GM12878 (cell line): ENCODE results near the gene DDX52. TPM values are rescaled to one million over a fixed set of nuclear protein-coding genes. Genes with fewer than 3 reads are reported as not detected.

Source experiments
- ATAC-seq: fragments of 200-7000 bp; cut with Tn5 transposase; 3 replicates; pipeline ENCODE4 v1.9.1; 2020; ENCODE audit warnings: mild to moderate bottlenecking, moderate library complexity
- BruUV-seq: library from RNA; stranded (reverse); fragments of 400-500 nt; replicated peaks from 2 replicates; lab custom pipeline; 2021; lab: Mats Ljungman, UMichigan
- CTCF ChIA-PET: fragments of 300-600 bp; sonication (Branson Sonifier 250); formaldehyde crosslinking; extraction: SDS; loops from one replicate; lab custom pipeline; 2021; ENCODE audit warnings: inconsistent platforms; lab: Yijun Ruan, JAX
- POLR2A ChIA-PET: fragments of 350-600 bp; formaldehyde crosslinking; extraction: SDS; loops from one replicate; lab custom pipeline; 2021; ENCODE audit warnings: inconsistent platforms; lab: Charles Lee
- RAD21 ChIA-PET: fragments of 300-600 bp; sonication (Branson Sonifier 250); formaldehyde crosslinking; loops from one replicate; lab custom pipeline; 2023; ENCODE audit warnings: antibody characterized with exemption; ENCODE audit not compliant: unreplicated experiment; lab: Charles Lee
- SMC1A ChIA-PET: fragments of 300-600 bp; sonication (Branson Sonifier 250); formaldehyde crosslinking; loops from one replicate; lab custom pipeline; 2023; ENCODE audit not compliant: unreplicated experiment, uncharacterized antibody; lab: Charles Lee
- DNase-seq: peaks from one replicate; pipeline ENCODE4 v3.0.0-alpha.2; 2011; ENCODE audit warnings: low read depth, low spot score
- FAIRE-seq: peaks from 3 replicates; lab custom pipeline; 2011; peaks lifted over from hg19 to GRCh38; lab: Jason Lieb, UNC
- H2AFZ ChIP-seq: 2 replicates; pipeline ENCODE4 v1.6.0; 2011; ENCODE audit warnings: low read depth, low read length, control low read depth; ENCODE audit not compliant: control insufficient read depth
- H3K27ac ChIP-seq: 2 replicates; pipeline ENCODE4 v1.5.1; 2011; ENCODE audit warnings: control low read depth; ENCODE audit not compliant: control insufficient read depth, insufficient read depth
- H3K27me3 ChIP-seq, 2 experiments: replicated peaks in 1 of 2; 2 replicates each; pipeline versions ENCODE4 v1.6.0 to v1.6.1; 2011; ENCODE audit warnings: low read length in 1 of 2; ENCODE audit not compliant: control insufficient read depth in 2 of 2, insufficient read depth in 2 of 2
- H3K36me3 ChIP-seq, 2 experiments: 2 replicates each; pipeline ENCODE4 v1.5.1; 2011; ENCODE audit warnings: low read length in 1 of 2; ENCODE audit not compliant: control insufficient read depth in 2 of 2, insufficient read depth in 2 of 2
- H3K4me1 ChIP-seq: 2 replicates; pipeline ENCODE4 v1.6.1; 2011; ENCODE audit warnings: mild to moderate bottlenecking, low read length, moderate library complexity, mixed read lengths; ENCODE audit not compliant: control insufficient read depth, insufficient read depth
- H3K4me2 ChIP-seq: 2 replicates; pipeline ENCODE4 v1.6.0; 2011; ENCODE audit warnings: control low read depth; ENCODE audit not compliant: control insufficient read depth, insufficient read depth
- H3K4me3 ChIP-seq: fragments of 200-600 bp; sonication (generic); 2 replicates; pipeline ENCODE4 v1.5.1; 2016
- H3K79me2 ChIP-seq: 2 replicates; pipeline ENCODE4 v1.6.0; 2011; ENCODE audit warnings: low read length; ENCODE audit not compliant: control insufficient read depth, insufficient read depth
- H3K9ac ChIP-seq: 2 replicates; pipeline ENCODE4 v1.8.0; 2011; ENCODE audit warnings: low read length, control low read depth, mixed read lengths; ENCODE audit not compliant: control insufficient read depth, insufficient read depth
- H3K9me3 ChIP-seq: replicated peaks from 3 replicates; pipeline ENCODE4 v1.5.1; 2011; ENCODE audit warnings: mild to moderate bottlenecking, low read length; ENCODE audit not compliant: control insufficient read depth, insufficient read depth
- H4K20me1 ChIP-seq: 2 replicates; pipeline ENCODE4 v1.6.0; 2011; ENCODE audit not compliant: control insufficient read depth, insufficient read depth
- BACH1 ChIP-seq: fragments of 450-650 bp; IDR thresholded peaks from 2 replicates; pipeline ENCODE4 v1.6.1; 2017; ENCODE audit warnings: mild to moderate bottlenecking, borderline replicate concordance
- CHD4 ChIP-seq: fragments of 200-600 bp; sonication (generic); IDR thresholded peaks from 2 replicates; pipeline ENCODE4 v1.6.1; 2016; ENCODE audit warnings: mild to moderate bottlenecking
- EP300 ChIP-seq, 2 experiments: fragments of 150-350 bp in 1 of 2; IDR thresholded peaks; 2 replicates each; pipeline ENCODE4 v1.6.1; 2011 to 2012; ENCODE audit warnings: low read depth in 2 of 2, low read length in 2 of 2, borderline replicate concordance in 1 of 2, improper control_type of control experiment in 1 of 2, inconsistent platforms in 1 of 2; ENCODE audit not compliant: control insufficient read depth in 1 of 2
- NFYA ChIP-seq: IDR thresholded peaks from 2 replicates; pipeline ENCODE4 v1.6.1; 2011; ENCODE audit warnings: low read depth, mild to moderate bottlenecking, low read length, improper control_type of control experiment, borderline replicate concordance
- SMAD5 ChIP-seq: IDR thresholded peaks from 2 replicates; pipeline ENCODE4 v1.6.1; 2016; ENCODE audit warnings: antibody characterized with exemption, low read depth
- TBL1XR1 ChIP-seq: IDR thresholded peaks from 2 replicates; pipeline ENCODE4 v1.6.1; 2012; ENCODE audit warnings: low read depth, low read length, improper control_type of control experiment
- WGBS: methylation state at CpG from one replicate; pipeline ENCODE4 v1.1.6; 2016; ENCODE audit warnings: low lambda C conversion rate; ENCODE audit not compliant: insufficient replicate concordance, insufficient coverage; ENCODE audit errors: missing lambda C conversion rate; 5-methylcytosine and 5-hydroxymethylcytosine counted together
- in situ Hi-C: fragments of 300-500 bp; cut with MboI; formaldehyde crosslinking; loops from 9 replicates; pipeline ENCODE4 v1.14.3; 2018; ENCODE audit warnings: mixed read lengths
- intact Hi-C: fragments of 100-400 bp; cut with micrococcal nuclease; formaldehyde crosslinking; loops from one replicate; pipeline ENCODE4 v1.14.2; 2022; ENCODE audit not compliant: unreplicated experiment
- polyA plus RNA-seq, 11 experiments: library from polyadenylated mRNA; depleted of rRNA in 4 of 11; unstranded in 6 of 11; stranded (reverse) in 5 of 11; fragments of >200 nt; fragmentation: Nextera tagmentation in 4 of 11; fragmentation: Illumina TruSeq in 1 of 11; extraction: Ambion mirVana in 4 of 11; extraction: Trizol in 1 of 11; gene quantifications; 1 replicate in 1 of 11; 2 replicates in 10 of 11; pipeline versions ENCODE4 v1.2.1 to v1.2.3, GENCODE V29; 2011 to 2016; ENCODE audit warnings: inconsistent platforms in 2 of 11, missing spikeins in 2 of 11, low read depth in 1 of 11
- total RNA-seq, 4 experiments: library from RNA; depleted of rRNA in 3 of 4; stranded (reverse); fragments of >200 nt in 3 of 4; fragmentation: Illumina TruSeq in 1 of 4; extraction: Trizol in 1 of 4; gene quantifications; 2 replicates each; pipeline versions ENCODE4 v1.2.1 to v1.2.3, GENCODE V29; 2013 to 2021
- TF ChIP-seq, protein P1 (sequence below): fragments of 150-350 bp; IDR thresholded peaks from 2 replicates; pipeline ENCODE4 v1.6.1; 2014; ENCODE audit warnings: mild to moderate bottlenecking, low read depth, low read length
- TF ChIP-seq, protein P2 (sequence below): IDR thresholded peaks from 2 replicates; pipeline ENCODE4 v1.6.1; 2012; ENCODE audit warnings: low read length, inconsistent platforms
- TF ChIP-seq, protein P3 (sequence below), 3 experiments: IDR thresholded peaks in 2 of 3; conservative IDR thresholded peaks in 1 of 3; 2 replicates each; pipeline ENCODE4 v1.5.1; 2011; ENCODE audit warnings: low read depth in 3 of 3, low read length in 3 of 3, mild to moderate bottlenecking in 3 of 3, control low read depth in 2 of 3, moderate library complexity in 2 of 3, inconsistent platforms in 1 of 3, mixed read lengths in 1 of 3; ENCODE audit not compliant: control insufficient read depth in 2 of 3, insufficient read depth in 1 of 3; ENCODE audit errors: extremely low read depth in 1 of 3

DDX52 gene
- total and polyA plus RNA-seq, 10 of the 15 experiments (the other 5 are each of a cell fraction or from before 2014, with no cell fraction given), result 14.8 to 49.7 (median 26.3) TPM

DNA sequence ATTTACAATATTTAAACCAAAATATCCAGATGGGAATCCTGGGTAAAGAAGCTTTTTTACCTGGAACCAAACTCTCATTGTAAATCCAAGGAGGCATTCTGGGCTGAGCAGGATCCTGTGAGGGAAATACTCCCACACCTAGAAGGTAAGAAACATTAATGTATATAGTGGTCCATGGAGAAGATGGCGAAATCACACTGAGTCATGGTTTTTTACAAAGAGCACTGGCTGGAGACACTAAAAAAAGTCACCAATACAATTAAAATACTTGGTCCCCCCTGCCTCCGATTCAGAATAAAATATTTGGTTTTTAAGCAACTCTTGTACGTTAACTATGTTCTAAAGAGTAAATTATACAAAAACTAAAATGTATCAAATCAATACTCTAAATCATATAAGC is 67.0 kb downstream of the DDX52 start:
- H3K36me3 ChIP-seq, result peaks cover 3 to 16% of the 10 kb centered on the region in 2 experiments
- ChIA-PET CTCF (no interaction called here), POLR2A (no interaction called here), RAD21 (no interaction called here), SMC1A (interaction anchor here (2.3 kb wide), 1 partner anchor 49 kb away, joined by 6 read pairs; no protein-coding TSS in a partner anchor)
- peaks cover 3% of the 10 kb centered on the region; the same call in 2 of the 3 replicates for H3K9me3 ChIP-seq
- no peak overlapping the region for H3K27ac ChIP-seq
- 98% methylated on average over 3 of the region's 3 CpGs for WGBS
- no peaks in the 10 kb centered on the region for H3K27me3 ChIP-seq
- no peaks in the 10 kb centered on the region for H3K79me2 ChIP-seq
- no peaks in the 10 kb centered on the region for H4K20me1 ChIP-seq
- in situ Hi-C loops, result no loop called here
- no peak for FAIRE-seq
- no peaks in the 10 kb centered on the region for H3K4me1 ChIP-seq
- ATAC-seq, result no peak
- H3K9ac ChIP-seq, result no peak overlapping the region
- no peak overlapping the region for H3K4me2 ChIP-seq
- no peak for TF ChIP-seq TBL1XR1
- TF ChIP-seq SMAD5, result no peak
- TF ChIP-seq, protein P1, sequence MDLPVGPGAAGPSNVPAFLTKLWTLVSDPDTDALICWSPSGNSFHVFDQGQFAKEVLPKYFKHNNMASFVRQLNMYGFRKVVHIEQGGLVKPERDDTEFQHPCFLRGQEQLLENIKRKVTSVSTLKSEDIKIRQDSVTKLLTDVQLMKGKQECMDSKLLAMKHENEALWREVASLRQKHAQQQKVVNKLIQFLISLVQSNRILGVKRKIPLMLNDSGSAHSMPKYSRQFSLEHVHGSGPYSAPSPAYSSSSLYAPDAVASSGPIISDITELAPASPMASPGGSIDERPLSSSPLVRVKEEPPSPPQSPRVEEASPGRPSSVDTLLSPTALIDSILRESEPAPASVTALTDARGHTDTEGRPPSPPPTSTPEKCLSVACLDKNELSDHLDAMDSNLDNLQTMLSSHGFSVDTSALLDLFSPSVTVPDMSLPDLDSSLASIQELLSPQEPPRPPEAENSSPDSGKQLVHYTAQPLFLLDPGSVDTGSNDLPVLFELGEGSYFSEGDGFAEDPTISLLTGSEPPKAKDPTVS, result no peak
- TF ChIP-seq, protein P2, sequence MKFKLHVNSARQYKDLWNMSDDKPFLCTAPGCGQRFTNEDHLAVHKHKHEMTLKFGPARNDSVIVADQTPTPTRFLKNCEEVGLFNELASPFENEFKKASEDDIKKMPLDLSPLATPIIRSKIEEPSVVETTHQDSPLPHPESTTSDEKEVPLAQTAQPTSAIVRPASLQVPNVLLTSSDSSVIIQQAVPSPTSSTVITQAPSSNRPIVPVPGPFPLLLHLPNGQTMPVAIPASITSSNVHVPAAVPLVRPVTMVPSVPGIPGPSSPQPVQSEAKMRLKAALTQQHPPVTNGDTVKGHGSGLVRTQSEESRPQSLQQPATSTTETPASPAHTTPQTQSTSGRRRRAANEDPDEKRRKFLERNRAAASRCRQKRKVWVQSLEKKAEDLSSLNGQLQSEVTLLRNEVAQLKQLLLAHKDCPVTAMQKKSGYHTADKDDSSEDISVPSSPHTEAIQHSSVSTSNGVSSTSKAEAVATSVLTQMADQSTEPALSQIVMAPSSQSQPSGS, result no peak
- TF ChIP-seq CHD4, result no peak
- TF ChIP-seq BACH1, result no peak
- TF ChIP-seq, protein P3, sequence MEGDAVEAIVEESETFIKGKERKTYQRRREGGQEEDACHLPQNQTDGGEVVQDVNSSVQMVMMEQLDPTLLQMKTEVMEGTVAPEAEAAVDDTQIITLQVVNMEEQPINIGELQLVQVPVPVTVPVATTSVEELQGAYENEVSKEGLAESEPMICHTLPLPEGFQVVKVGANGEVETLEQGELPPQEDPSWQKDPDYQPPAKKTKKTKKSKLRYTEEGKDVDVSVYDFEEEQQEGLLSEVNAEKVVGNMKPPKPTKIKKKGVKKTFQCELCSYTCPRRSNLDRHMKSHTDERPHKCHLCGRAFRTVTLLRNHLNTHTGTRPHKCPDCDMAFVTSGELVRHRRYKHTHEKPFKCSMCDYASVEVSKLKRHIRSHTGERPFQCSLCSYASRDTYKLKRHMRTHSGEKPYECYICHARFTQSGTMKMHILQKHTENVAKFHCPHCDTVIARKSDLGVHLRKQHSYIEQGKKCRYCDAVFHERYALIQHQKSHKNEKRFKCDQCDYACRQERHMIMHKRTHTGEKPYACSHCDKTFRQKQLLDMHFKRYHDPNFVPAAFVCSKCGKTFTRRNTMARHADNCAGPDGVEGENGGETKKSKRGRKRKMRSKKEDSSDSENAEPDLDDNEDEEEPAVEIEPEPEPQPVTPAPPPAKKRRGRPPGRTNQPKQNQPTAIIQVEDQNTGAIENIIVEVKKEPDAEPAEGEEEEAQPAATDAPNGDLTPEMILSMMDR (IDR thresholded peaks at IDR 0.05 in 2 of 3, conservative IDR thresholded peaks at IDR 0.05 in 1 of 3; ENCODE audit: control insufficient read depth in 2 of 3, extremely low read depth in 1 of 3, insufficient read depth in 1 of 3, low read depth in 3 of 3, low read length in 3 of 3), result no peak
- TF ChIP-seq NFYA, result no peak
- TF ChIP-seq EP300 (IDR thresholded peaks at IDR 0.05; ENCODE audit: borderline replicate concordance in 1 of 2, control insufficient read depth in 1 of 2, low read depth in 2 of 2, low read length in 2 of 2), result no peak
- no peak overlapping the region for H3K4me3 ChIP-seq
- BruUV-seq, result no TSS peak
- intact Hi-C loops, result no loop called here
- no peak for DNase-seq
- H2AFZ ChIP-seq, result no peak overlapping the region
